Measurements from ENCODE around the gene TTC39A.

TTC39A gene

GRCh38 chr1:51268634-51269033 lies 61.7 kb downstream of the TTC39A start:
- H4K20me1 ChIP-seq (ENCODE audit: insufficient read depth, low read length), result no peaks in the 10 kb centered on the region
- H3K27me3 ChIP-seq (ENCODE audit: insufficient read depth, low read length), result no peaks in the 10 kb centered on the region
- H2AFZ ChIP-seq (ENCODE audit: low read length), result no peak overlapping the region
- H3K36me3 ChIP-seq (ENCODE audit: insufficient read depth, low read length), result no peaks in the 10 kb centered on the region; the same call in 1 of the 2 replicates
- no peak overlapping the region for H3K9ac ChIP-seq (ENCODE audit: low read length)
- H3K4me2 ChIP-seq (ENCODE audit: low read length), result no peak overlapping the region
- H3F3A ChIP-seq (ENCODE audit: insufficient read depth, low read length), result no peaks in the 10 kb centered on the region
- no peaks in the 10 kb centered on the region for H3K79me2 ChIP-seq (ENCODE audit: insufficient read depth, low read length)
- no peak overlapping the region for H3K4me3 ChIP-seq (ENCODE audit: low read depth, low read length, poor library complexity, severe bottlenecking)
- no peaks in the 10 kb centered on the region for H3K4me1 ChIP-seq (ENCODE audit: insufficient read depth, low read length, severe bottlenecking)
- no peaks in the 10 kb centered on the region for H3K9me3 ChIP-seq (ENCODE audit: low read length)
- no peak overlapping the region for H3K27ac ChIP-seq (ENCODE audit: low read depth, low read length, poor library complexity, severe bottlenecking)
- H3K9me2 ChIP-seq (ENCODE audit: low read depth, low read length), result no peaks in the 10 kb centered on the region
- TF ChIP-seq EZH2 (IDR thresholded peaks at IDR 0.05; ENCODE audit: borderline replicate concordance, low read length) (no peak), CTCF (IDR thresholded peaks at IDR 0.05; ENCODE audit: low read length) (no peak)

DNA sequence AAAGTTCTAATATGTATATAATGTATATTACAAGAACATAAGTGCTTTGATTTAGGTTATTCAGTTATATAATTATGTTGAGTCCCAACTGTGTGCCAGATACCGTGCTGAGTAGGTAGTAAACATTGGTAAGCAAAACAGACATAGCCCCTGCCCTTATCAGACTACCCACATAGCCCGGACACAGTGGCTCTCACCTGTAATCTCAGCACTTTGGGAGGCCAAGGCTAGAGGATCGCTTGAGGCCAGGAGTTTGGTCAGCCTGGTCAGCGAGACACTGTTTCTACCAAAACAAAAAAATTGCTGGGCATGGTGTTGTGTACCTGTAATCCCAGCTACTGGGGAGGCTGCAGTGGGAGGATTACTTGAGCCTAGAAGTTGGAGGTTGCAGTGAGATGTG lies 63.6 kb downstream of the TTC39A start:
- no peak overlapping the region for H3K4me2 ChIP-seq (ENCODE audit: low read length)
- H3K79me2 ChIP-seq (ENCODE audit: insufficient read depth, low read length), result no peaks in the 10 kb centered on the region
- H3K27ac ChIP-seq (ENCODE audit: low read depth, low read length, poor library complexity, severe bottlenecking), result no peak overlapping the region

GRCh38 chr1:51266181-51266580 lies 64.2 kb downstream of the TTC39A start:
- Histone ChIP-seq H3K27me3 (ENCODE audit: insufficient read depth, low read length) (no peaks in the 10 kb centered on the region), H3K36me3 (ENCODE audit: insufficient read depth, low read length) (no peaks in the 10 kb centered on the region), H3K4me1 (ENCODE audit: insufficient read depth, low read length, severe bottlenecking) (no peaks in the 10 kb centered on the region), H2AFZ (ENCODE audit: low read length) (no peak overlapping the region), H3F3A (ENCODE audit: insufficient read depth, low read length) (no peaks in the 10 kb centered on the region), H3K9me3 (ENCODE audit: low read length) (no peaks in the 10 kb centered on the region), H3K79me2 (ENCODE audit: insufficient read depth, low read length) (no peaks in the 10 kb centered on the region), H3K9me2 (ENCODE audit: low read depth, low read length) (no peaks in the 10 kb centered on the region), H3K27ac (ENCODE audit: low read depth, low read length, poor library complexity, severe bottlenecking) (no peak overlapping the region), H3K9ac (ENCODE audit: low read length) (no peak overlapping the region), H3K4me2 (ENCODE audit: low read length) (no peak overlapping the region), H3K4me3 (ENCODE audit: low read depth, low read length, poor library complexity, severe bottlenecking) (no peak overlapping the region), H4K20me1 (ENCODE audit: insufficient read depth, low read length) (no peaks in the 10 kb centered on the region)
- no peak for TF ChIP-seq EZH2 (IDR thresholded peaks at IDR 0.05; ENCODE audit: borderline replicate concordance, low read length)
- no peak for TF ChIP-seq CTCF (IDR thresholded peaks at IDR 0.05; ENCODE audit: low read length)

More for the DNA sequence above, 63.6 kb downstream of the TTC39A start:
- no peak overlapping the region for H3K4me3 ChIP-seq (ENCODE audit: low read depth, low read length, poor library complexity, severe bottlenecking)
- no peaks in the 10 kb centered on the region; the same call in 1 of the 2 replicates for H3K36me3 ChIP-seq (ENCODE audit: insufficient read depth, low read length)
- TF ChIP-seq CTCF (IDR thresholded peaks at IDR 0.05; ENCODE audit: low read length), result no peak
- no peak for TF ChIP-seq EZH2 (IDR thresholded peaks at IDR 0.05; ENCODE audit: borderline replicate concordance, low read length)
- H3K9me3 ChIP-seq (ENCODE audit: low read length), result no peaks in the 10 kb centered on the region
- H3K9me2 ChIP-seq (ENCODE audit: low read depth, low read length), result no peaks in the 10 kb centered on the region
- H2AFZ ChIP-seq (ENCODE audit: low read length), result no peak overlapping the region
- no peaks in the 10 kb centered on the region for H3F3A ChIP-seq (ENCODE audit: insufficient read depth, low read length)
- H3K4me1 ChIP-seq (ENCODE audit: insufficient read depth, low read length, severe bottlenecking), result no peaks in the 10 kb centered on the region
- H3K27me3 ChIP-seq (ENCODE audit: insufficient read depth, low read length), result no peaks in the 10 kb centered on the region
- no peaks in the 10 kb centered on the region for H4K20me1 ChIP-seq (ENCODE audit: insufficient read depth, low read length)
- no peak overlapping the region for H3K9ac ChIP-seq (ENCODE audit: low read length)
